K562 (cell line): ENCODE measurements around the gene ANO8. TPM values are rescaled to one million over a fixed set of nuclear protein-coding genes. Genes with fewer than 3 reads are reported as not detected.

Experiments used
- CBFA2T2 ChIP-seq: fragments of 450-650 bp; conservative IDR thresholded peaks from 2 replicates; pipeline ENCODE4 v1.6.1; 2017; ENCODE audit warnings: mild to moderate bottlenecking
- FOXA3 ChIP-seq, 2 experiments: fragments of 450-650 bp in 1 of 2; sonication (generic) in 1 of 2; formaldehyde crosslinking; IDR thresholded peaks in 1 of 2; conservative IDR thresholded peaks in 1 of 2; 2 replicates each; pipeline versions ENCODE4 v1.4.0 to v1.8.0; 2020 to 2022; ENCODE audit warnings: mild to moderate bottlenecking in 2 of 2, missing genetic modification reagents in 1 of 2
- GATA2 ChIP-seq: sonication (generic); formaldehyde crosslinking; IDR thresholded peaks from 2 replicates; pipeline ENCODE4 v1.4.0; 2020; ENCODE audit warnings: mild to moderate bottlenecking, missing genetic modification reagents
- L3MBTL2 ChIP-seq: fragments of 450-650 bp; IDR thresholded peaks from 2 replicates; pipeline ENCODE4 v1.6.1; 2016; ENCODE audit warnings: mild to moderate bottlenecking, moderate library complexity
- MGA ChIP-seq: fragments of 450-650 bp; IDR thresholded peaks from 2 replicates; pipeline ENCODE4 v1.6.1; 2016; ENCODE audit warnings: mild to moderate bottlenecking, moderate library complexity
- SMAD3 ChIP-seq: fragments of 450-650 bp; formaldehyde crosslinking; conservative IDR thresholded peaks from 2 replicates; pipeline ENCODE4 v1.4.0; 2020; ENCODE audit warnings: mild to moderate bottlenecking
- ZBTB9 ChIP-seq: fragments of 450-650 bp; formaldehyde crosslinking; IDR thresholded peaks from 2 replicates; pipeline ENCODE4 v1.4.0; 2020; ENCODE audit warnings: mild to moderate bottlenecking, moderate library complexity
- ZFP30 ChIP-seq: fragments of 250-450 bp; sonication (Bioruptor Pico); IDR thresholded peaks from 2 replicates; pipeline ENCODE4 v1.8.0; 2022; ENCODE audit warnings: moderate library complexity, mild to moderate bottlenecking, inconsistent platforms, borderline replicate concordance
- ZMIZ1 ChIP-seq, 2 experiments: fragments of 150-350 bp in 1 of 2; IDR thresholded peaks; 2 replicates each; pipeline ENCODE4 v1.6.1; 2012 to 2016; ENCODE audit warnings: low read depth in 2 of 2, low read length in 2 of 2, mild to moderate bottlenecking in 1 of 2, moderate library complexity in 1 of 2
- ZNF121 ChIP-seq: sonication (generic); formaldehyde crosslinking; conservative IDR thresholded peaks from 2 replicates; pipeline ENCODE4 v1.8.0; 2022; ENCODE audit warnings: missing genetic modification reagents
- ZNF311 ChIP-seq: fragments of 250-450 bp; sonication (Bioruptor Pico); IDR thresholded peaks from 2 replicates; pipeline ENCODE4 v1.4.0; 2020; ENCODE audit warnings: mild to moderate bottlenecking, moderate library complexity
- polyA plus RNA-seq, 8 experiments: library from polyadenylated mRNA; depleted of rRNA in 4 of 8; stranded (reverse) in 5 of 8; unstranded in 3 of 8; fragments of >200 nt; fragmentation: Nextera tagmentation in 2 of 8; fragmentation: Illumina TruSeq in 1 of 8; extraction: Ambion mirVana in 2 of 8; extraction: Trizol in 1 of 8; gene quantifications; 2 replicates each; pipeline versions ENCODE4 v1.2.1 to v1.2.3, GENCODE V29; 2011 to 2014; ENCODE audit warnings: inconsistent platforms in 1 of 8, missing spikeins in 1 of 8
- total RNA-seq, 7 experiments: library from RNA; depleted of rRNA in 6 of 7; stranded (reverse); fragments of >200 nt in 6 of 7; fragmentation: Illumina TruSeq in 2 of 7; extraction: Trizol in 2 of 7; gene quantifications; 2 replicates each; pipeline versions ENCODE4 v1.2.1 to v1.2.3, GENCODE V29; 2011 to 2021; ENCODE audit warnings: low replicate concordance in 1 of 7

ANO8 gene
- total and polyA plus RNA-seq, 9 of the 15 experiments (the other 6 are each of a cell fraction or from before 2014, with no cell fraction given): 0.07 to 7.6 (median 2.3) TPM; not detected in 1

- peak; percentile 78 for TF ChIP-seq MGA
- TF ChIP-seq ZBTB9 (CRISPR knock-in tag): no peak
- no peak for TF ChIP-seq FOXA3 (CRISPR knock-in tag; conservative IDR thresholded peaks at IDR 0.05 in 1 of 2, IDR thresholded peaks at IDR 0.05 in 1 of 2)
- TF ChIP-seq ZMIZ1 (IDR thresholded peaks at IDR 0.05; ENCODE audit: low read depth in 2 of 2, low read length in 2 of 2): no peak
- no peak for TF ChIP-seq ZNF121 (CRISPR knock-in tag)
- TF ChIP-seq SMAD3 (CRISPR knock-in tag): no peak
- no peak for TF ChIP-seq GATA2 (CRISPR knock-in tag)
- no peak for TF ChIP-seq ZFP30 (CRISPR knock-in tag)
- no peak for TF ChIP-seq ZNF311
- TF ChIP-seq CBFA2T2: no peak
- TF ChIP-seq L3MBTL2: peak; percentile 88
Observed at GRCh38 chr19:17282488-17283125, 52.0 kb downstream of the ANO8 start (continued).
